Activated CD8-positive, alpha-beta memory T cell treated with anti-CD3 and anti-CD28 coated beads for 24 hours (primary cell): ENCODE results near the gene CTNNA2.

Experiments
- DNase-seq: peaks from one replicate; pipeline ENCODE4 v3.0.0-alpha.2; 2020

CTNNA2 gene

GRCh38 chr2:79619442-79619841, 106.6 kb downstream of the CTNNA2 start:
- DNase-seq = no peak

GRCh38 chr2:79619976-79620375, 107.1 kb downstream of the CTNNA2 start:
- DNase-seq = no peak

- DNase-seq = no peak
Observed at GRCh38 chr2:79620679-79621078, 107.8 kb downstream of the CTNNA2 start.

- no peak for DNase-seq
Observed at GRCh38 chr2:79621252-79621651, 108.4 kb downstream of the CTNNA2 start.

GRCh38 chr2:79621755-79622154, 108.9 kb downstream of the CTNNA2 start:
- DNase-seq = no peak

- no peak for DNase-seq
Observed at GRCh38 chr2:79622508-79622907, 109.7 kb downstream of the CTNNA2 start.

- DNase-seq = no peak
Observed at GRCh38 chr2:79627237-79627636, 114.4 kb downstream of the CTNNA2 start.

GRCh38 chr2:79630060-79630459, 117.2 kb downstream of the CTNNA2 start:
- no peak for DNase-seq

- DNase-seq = no peak
Observed at GRCh38 chr2:79630972-79631557, 118.2 kb downstream of the CTNNA2 start.

- no peak for DNase-seq
Observed at GRCh38 chr2:79638410-79638809, 125.6 kb downstream of the CTNNA2 start.

GRCh38 chr2:79638954-79639353, 126.1 kb downstream of the CTNNA2 start:
- DNase-seq = no peak

- no peak for DNase-seq
Observed at GRCh38 chr2:79640001-79640400, 127.2 kb downstream of the CTNNA2 start.

- no peak for DNase-seq
Observed at GRCh38 chr2:79649531-79649930, 136.7 kb downstream of the CTNNA2 start.

- DNase-seq = no peak
Observed at GRCh38 chr2:79660557-79660956, 147.7 kb downstream of the CTNNA2 start.

- DNase-seq = no peak
Observed at GRCh38 chr2:79665091-79665490, 152.2 kb downstream of the CTNNA2 start.

GRCh38 chr2:79666430-79666829, 153.6 kb downstream of the CTNNA2 start:
- no peak for DNase-seq

GRCh38 chr2:79669714-79670113, 156.9 kb downstream of the CTNNA2 start:
- no peak for DNase-seq

- DNase-seq = no peak
Observed at GRCh38 chr2:79670198-79670597, 157.3 kb downstream of the CTNNA2 start.

GRCh38 chr2:79686884-79687283, 174.0 kb downstream of the CTNNA2 start:
- DNase-seq = no peak

- no peak for DNase-seq
Observed at GRCh38 chr2:79695248-79695647, 182.4 kb downstream of the CTNNA2 start.

GRCh38 chr2:79697200-79697599, 184.3 kb downstream of the CTNNA2 start:
- DNase-seq = no peak

- no peak for DNase-seq
Observed at GRCh38 chr2:79700651-79701050, 187.8 kb downstream of the CTNNA2 start.

- no peak for DNase-seq
Observed at GRCh38 chr2:79702905-79703304, 190.1 kb downstream of the CTNNA2 start.

- no peak for DNase-seq
Observed at GRCh38 chr2:79711098-79711497, 198.2 kb downstream of the CTNNA2 start.

- no peak for DNase-seq
Observed at GRCh38 chr2:79713131-79713785, 200.4 kb downstream of the CTNNA2 start.
